Endodermal cell (in vitro differentiated cells): Measurements from ENCODE around the gene PEAK3. TPM values are rescaled to one million over a fixed set of nuclear protein-coding genes. Genes with fewer than 3 reads are reported as not detected.
A peak's percentile ranks its signal among the peaks of the same experiment; 100 is the strongest.

Experiments used
- DNase-seq: peaks from one replicate; pipeline ENCODE4 v3.0.0-alpha.2; 2017
- H3K27ac ChIP-seq: 2 replicates; pipeline ENCODE4 v1.5.1; 2013; ENCODE audit warnings: mild to moderate bottlenecking, low read depth, low read length, moderate library complexity
- H3K27me3 ChIP-seq: 2 replicates; pipeline ENCODE4 v1.6.1; 2013; ENCODE audit warnings: mild to moderate bottlenecking, low read length, moderate library complexity; ENCODE audit not compliant: insufficient read depth, control insufficient read depth, poor library complexity, severe bottlenecking
- H3K36me3 ChIP-seq: 2 replicates; pipeline ENCODE4 v1.7.0; 2013; ENCODE audit warnings: mild to moderate bottlenecking, low read length, moderate library complexity; ENCODE audit not compliant: control insufficient read depth, insufficient read depth
- H3K4me1 ChIP-seq: one replicate; pipeline ENCODE4 v1.7.0; 2013; ENCODE audit warnings: low read length; ENCODE audit not compliant: control insufficient read depth, insufficient read depth
- H3K4me3 ChIP-seq: 2 replicates; pipeline ENCODE4 v1.5.1; 2013; ENCODE audit warnings: mild to moderate bottlenecking, low read length, moderate library complexity
- H3K9ac ChIP-seq: 2 replicates; pipeline ENCODE4 v1.6.1; 2013; ENCODE audit warnings: mild to moderate bottlenecking, low read length, moderate library complexity; ENCODE audit not compliant: poor library complexity, severe bottlenecking; ENCODE audit errors: extremely low read depth
- H3K9me3 ChIP-seq: 2 replicates; pipeline ENCODE4 v1.6.1; 2013; ENCODE audit warnings: mild to moderate bottlenecking, low read length, moderate library complexity; ENCODE audit not compliant: control insufficient read depth
- H3K27ac Mint-ChIP-seq: 2 replicates; pipeline ENCODE4 v1.8.0; 2020; ENCODE audit warnings: mixed read lengths
- H3K27me3 Mint-ChIP-seq: 2 replicates; pipeline ENCODE4 v1.8.0; 2021; ENCODE audit warnings: mild to moderate bottlenecking, mixed read lengths; ENCODE audit not compliant: insufficient read depth
- H3K36me3 Mint-ChIP-seq: 2 replicates; pipeline ENCODE4 v1.8.0; 2020; ENCODE audit warnings: low read depth, mixed read lengths
- H3K4me1 Mint-ChIP-seq: 2 replicates; pipeline ENCODE4 v1.8.0; 2020; ENCODE audit warnings: mixed read lengths
- H3K4me3 Mint-ChIP-seq: 2 replicates; pipeline ENCODE4 v1.8.0; 2020; ENCODE audit warnings: mild to moderate bottlenecking, moderate library complexity, mixed read lengths
- H3K9me3 Mint-ChIP-seq: 2 replicates; pipeline ENCODE4 v1.8.0; 2020; ENCODE audit warnings: mild to moderate bottlenecking, mixed read lengths
- CTCF ChIP-seq: fragments of 200-600 bp; sonication (generic); conservative IDR thresholded peaks from 2 replicates; pipeline ENCODE4 v1.5.0; 2021; ENCODE audit warnings: antibody characterized with exemption, mild to moderate bottlenecking
- WGBS, 2 experiments: methylation state at CpG; one replicate each; pipeline versions ENCODE4 v1.1.5 to v1.1.7; 2013; ENCODE audit warnings: missing lambda C conversion rate in 2 of 2, mixed read lengths in 1 of 2; ENCODE audit not compliant: insufficient coverage in 1 of 2, insufficient read length in 1 of 2; 5-methylcytosine and 5-hydroxymethylcytosine counted together
- total RNA-seq, 2 donors: library from RNA; stranded (reverse); fragmentation: NEBNext Ultra II Directional in 1 of 2; extraction: Animal tissue kit (Norgen Biotek cat#: 25700) in 1 of 2; gene quantifications; 2 replicates in 1 of 2; 3 replicates in 1 of 2; pipeline ENCODE4 v1.2.1, GENCODE V29; 2021

Gene PEAK3
- total RNA-seq, 2 donors from 2014 or later, result not detected

DNA sequence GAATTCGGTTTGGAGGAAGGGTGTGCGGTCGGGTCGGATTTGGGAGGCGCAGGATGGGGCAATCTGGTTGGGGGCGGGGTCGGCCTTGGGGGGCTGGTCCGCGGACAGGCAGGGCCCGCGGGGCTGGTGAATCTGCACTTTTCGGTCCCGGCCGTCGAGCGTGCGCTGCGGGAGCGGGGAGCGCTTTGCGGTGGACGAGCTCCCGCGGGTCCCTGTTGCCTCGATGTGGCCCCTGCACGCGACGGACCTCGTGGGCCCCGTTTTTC is 11.9 kb downstream of the PEAK3 start:
- no peak for TF ChIP-seq CTCF
- peaks cover 22% of the 10 kb centered on the region for H3K36me3 ChIP-seq
- peak overlapping the region; percentile 86 for H3K4me3 ChIP-seq
- WGBS, 2 experiments, result 0% methylated on average over 16 to 30 of the region's 30 CpGs
- H3K27me3 Mint-ChIP-seq, result no peaks in the 10 kb centered on the region
- H3K27ac Mint-ChIP-seq, result peak overlapping the region; percentile 94
- peak overlapping the region; percentile 91 for H3K27ac ChIP-seq
- H3K4me1 ChIP-seq, result peaks cover 7% of the 10 kb centered on the region
- H3K9ac ChIP-seq, result peak overlapping the region; percentile 96
- no peaks in the 10 kb centered on the region for H3K9me3 ChIP-seq
- peak overlapping the region; percentile 90 for H3K4me3 Mint-ChIP-seq
- DNase-seq, result no peak
- peaks cover 14% of the 10 kb centered on the region for H3K4me1 Mint-ChIP-seq
- peaks cover 20% of the 10 kb centered on the region for H3K36me3 Mint-ChIP-seq
- no peaks in the 10 kb centered on the region for H3K27me3 ChIP-seq
- H3K9me3 Mint-ChIP-seq, result no peaks in the 10 kb centered on the region

- Mint-ChIP-seq H3K27me3 (no peaks in the 10 kb centered on the region), H3K4me1 (peaks cover 12% of the 10 kb centered on the region), H3K36me3 (peaks cover 18% of the 10 kb centered on the region), H3K9me3 (no peaks in the 10 kb centered on the region), H3K27ac (peak overlapping the region; percentile 94), H3K4me3 (peak overlapping the region; percentile 90)
- WGBS, 2 experiments, result 0 to 5% methylated on average over 4 to 103 of the region's 103 CpGs
- Histone ChIP-seq H3K9me3 (no peaks in the 10 kb centered on the region), H3K36me3 (peaks cover 22% of the 10 kb centered on the region), H3K4me1 (peaks cover 7% of the 10 kb centered on the region), H3K9ac (peak overlapping the region; percentile 96), H3K27ac (peak overlapping the region; percentile 91), H3K4me3 (peak overlapping the region; percentile 86), H3K27me3 (no peaks in the 10 kb centered on the region)
- DNase-seq, result peak; percentile 99
- peak; percentile 42 for TF ChIP-seq CTCF
These were observed 12.5 kb downstream of the PEAK3 start for GRCh38 chr19:2269244-2270156.

- Histone ChIP-seq H3K36me3 (peaks cover 16% of the 10 kb centered on the region), H3K9ac (peak overlapping the region; percentile 69), H3K4me3 (peak overlapping the region; percentile 83), H3K9me3 (no peaks in the 10 kb centered on the region), H3K27ac (no peak overlapping the region), H3K4me1 (peaks cover 7% of the 10 kb centered on the region), H3K27me3 (no peaks in the 10 kb centered on the region)
- Mint-ChIP-seq H3K4me3 (peak overlapping the region; percentile 90), H3K4me1 (peaks cover 10% of the 10 kb centered on the region), H3K27me3 (no peaks in the 10 kb centered on the region), H3K36me3 (peaks cover 12% of the 10 kb centered on the region), H3K27ac (no peak overlapping the region), H3K9me3 (no peaks in the 10 kb centered on the region)
- DNase-seq, result no peak
- TF ChIP-seq CTCF, result no peak
- WGBS, 2 experiments, result 4 to 17% methylated on average over 8 to 18 of the region's 19 CpGs
These were observed 13.1 kb downstream of the PEAK3 start for GRCh38 chr19:2268861-2269243.
